Muscle layer of colon (tissue), 2 donors: Measurements from ENCODE around the gene B3GAT3.

Experiments
- H3K27ac ChIP-seq: one replicate; pipeline ENCODE4 v1.7.0; 2013; ENCODE audit warnings: low read depth, mild to moderate bottlenecking, low read length, moderate library complexity
- H3K27me3 ChIP-seq, 2 donors: one replicate each; pipeline ENCODE4 v1.7.0; 2013; ENCODE audit warnings: low read length in 2 of 2, mild to moderate bottlenecking in 2 of 2; ENCODE audit not compliant: insufficient read depth in 2 of 2, control insufficient read depth in 1 of 2
- H3K36me3 ChIP-seq: one replicate; pipeline ENCODE4 v1.7.0; 2013; ENCODE audit warnings: mild to moderate bottlenecking, low read length; ENCODE audit not compliant: insufficient read depth
- H3K4me1 ChIP-seq: one replicate; pipeline ENCODE4 v1.7.0; 2013; ENCODE audit warnings: mild to moderate bottlenecking, low read length; ENCODE audit not compliant: insufficient read depth
- H3K4me3 ChIP-seq, 2 donors: one replicate each; pipeline ENCODE4 v1.7.0; 2013; ENCODE audit warnings: low read length in 2 of 2, low read depth in 1 of 2, mild to moderate bottlenecking in 1 of 2, moderate library complexity in 1 of 2
- H3K9ac ChIP-seq: one replicate; pipeline ENCODE4 v1.7.0; 2013; ENCODE audit warnings: low read length
- H3K9me3 ChIP-seq: one replicate; pipeline ENCODE4 v1.7.0; 2013; ENCODE audit warnings: mild to moderate bottlenecking, low read length
- donor health status: abdominal sarcoma.
- donor health status: Adenocarcinoma of cecum.

The B3GAT3 gene

GRCh38 chr11:62601372-62602140 lies 20.2 kb downstream of the B3GAT3 start, which contains the start of gene MTA2:
Gene MTA2 (minus strand): TSS chr11:62601865. CDS start chr11:62601450, 415 bp downstream.
- Histone ChIP-seq H3K27me3 (no peaks in the 10 kb centered on the region), H3K4me3 (peak within 1 kb of the TSS; percentile 83 to 93), H3K4me1 (peaks cover 31% of the 10 kb centered on the region), H3K36me3 (peaks cover 39% of the 10 kb centered on the region), H3K9ac (peak within 1 kb of the TSS; percentile 88), H3K9me3 (no peaks in the 10 kb centered on the region), H3K27ac (peak within 1 kb of the TSS; percentile 96)

GRCh38 chr11:62601122-62601371 lies 20.7 kb downstream of the B3GAT3 start:
- peak overlapping the region; percentile 83 to 93 for H3K4me3 ChIP-seq
- peaks cover 40% of the 10 kb centered on the region for H3K36me3 ChIP-seq
- peak overlapping the region; percentile 96 for H3K27ac ChIP-seq
- H3K27me3 ChIP-seq = no peaks in the 10 kb centered on the region
- H3K9ac ChIP-seq = peak overlapping the region; percentile 88
- peaks cover 31% of the 10 kb centered on the region for H3K4me1 ChIP-seq
- no peaks in the 10 kb centered on the region for H3K9me3 ChIP-seq

- Histone ChIP-seq H3K4me3 (peak overlapping the region; percentile 83 to 93), H3K9ac (peak overlapping the region; percentile 88), H3K27me3 (no peaks in the 10 kb centered on the region), H3K9me3 (no peaks in the 10 kb centered on the region), H3K27ac (peak overlapping the region; percentile 96), H3K36me3 (peaks cover 44% of the 10 kb centered on the region), H3K4me1 (peaks cover 31% of the 10 kb centered on the region)
Observed at GRCh38 chr11:62600367-62601121, 21.2 kb downstream of the B3GAT3 start.

- H3K9me3 ChIP-seq = no peaks in the 10 kb centered on the region
- peak overlapping the region; percentile 64 for H3K27ac ChIP-seq
- no peaks in the 10 kb centered on the region for H3K27me3 ChIP-seq
- peaks cover 44% of the 10 kb centered on the region for H3K36me3 ChIP-seq
- peaks cover 31% of the 10 kb centered on the region for H3K4me1 ChIP-seq
- peak overlapping the region; percentile 18 to 83 for H3K4me3 ChIP-seq
- H3K9ac ChIP-seq = peak overlapping the region; percentile 88
Observed at GRCh38 chr11:62599901-62600300, 21.9 kb downstream of the B3GAT3 start.

- Histone ChIP-seq H3K27me3 (no peaks in the 10 kb centered on the region), H3K9me3 (no peaks in the 10 kb centered on the region), H3K4me1 (peaks cover 31% of the 10 kb centered on the region), H3K27ac (peak overlapping the region; percentile 64), H3K4me3 (no peak overlapping the region), H3K36me3 (peaks cover 49% of the 10 kb centered on the region), H3K9ac (no peak overlapping the region)
Observed at GRCh38 chr11:62599069-62599696, 22.6 kb downstream of the B3GAT3 start.

GRCh38 chr11:62595124-62595523 lies 26.7 kb downstream of the B3GAT3 start:
- no peak overlapping the region for H3K27ac ChIP-seq
- H3K36me3 ChIP-seq = peaks cover 59% of the 10 kb centered on the region
- H3K27me3 ChIP-seq = no peaks in the 10 kb centered on the region
- H3K9me3 ChIP-seq = no peaks in the 10 kb centered on the region
- H3K9ac ChIP-seq = no peak overlapping the region
- H3K4me1 ChIP-seq = peaks cover 32% of the 10 kb centered on the region
- no peak overlapping the region for H3K4me3 ChIP-seq

- Histone ChIP-seq H3K36me3 (peaks cover 52% of the 10 kb centered on the region), H3K4me3 (no peak overlapping the region), H3K4me1 (peaks cover 16% of the 10 kb centered on the region), H3K27me3 (no peaks in the 10 kb centered on the region), H3K27ac (peak overlapping the region; percentile 46), H3K9me3 (no peaks in the 10 kb centered on the region), H3K9ac (no peak overlapping the region)
Observed at GRCh38 chr11:62593434-62594044, 28.2 kb downstream of the B3GAT3 start.

GRCh38 chr11:62592989-62593421 lies 28.8 kb downstream of the B3GAT3 start:
- peaks cover 15% of the 10 kb centered on the region for H3K4me1 ChIP-seq

GRCh38 chr11:62592146-62592815 lies 29.5 kb downstream of the B3GAT3 start:
- peaks cover 49% of the 10 kb centered on the region for H3K36me3 ChIP-seq
- H3K27ac ChIP-seq = peak overlapping the region; percentile 99
- H3K4me3 ChIP-seq = peak overlapping the region; percentile 40 to 90
- H3K4me1 ChIP-seq = peaks cover 15% of the 10 kb centered on the region
- no peaks in the 10 kb centered on the region for H3K9me3 ChIP-seq
- peak overlapping the region; percentile 85 for H3K9ac ChIP-seq
- H3K27me3 ChIP-seq = no peaks in the 10 kb centered on the region

More at GRCh38 chr11:62592989-62593421, 28.8 kb downstream of the B3GAT3 start:
- H3K36me3 ChIP-seq = peaks cover 49% of the 10 kb centered on the region
- peak overlapping the region; percentile 85 for H3K9ac ChIP-seq
- H3K9me3 ChIP-seq = no peaks in the 10 kb centered on the region
- H3K27me3 ChIP-seq = no peaks in the 10 kb centered on the region
- peak overlapping the region; percentile 99 for H3K27ac ChIP-seq
- H3K4me3 ChIP-seq = no peak overlapping the region

- Histone ChIP-seq H3K4me3 (peak within 1 kb of the TSS; percentile 78 to 90), H3K9ac (peak within 1 kb of the TSS; percentile 87), H3K4me1 (peaks cover 15% of the 10 kb centered on the region), H3K36me3 (peaks cover 49% of the 10 kb centered on the region), H3K27me3 (no peaks in the 10 kb centered on the region), H3K27ac (peak within 1 kb of the TSS; percentile 99), H3K9me3 (no peaks in the 10 kb centered on the region)
Observed at GRCh38 chr11:62591448-62592145, 30.2 kb downstream of the B3GAT3 start, which contains the start of gene TUT1. Gene TUT1 (minus strand): TSS chr11:62591523. CDS start chr11:62591485, 38 bp downstream.
